ENCODE measurements around the gene DHRS13. TPM values are rescaled to one million over a fixed set of nuclear protein-coding genes. Genes with fewer than 3 reads are reported as not detected.

DHRS13 gene
- 10 to 100 TPM; 10.1 to 14.0 (median 10.4) TPM for polyA plus RNA-seq (ENCODE audit: insufficient read length in 3 of 3)

DNA sequence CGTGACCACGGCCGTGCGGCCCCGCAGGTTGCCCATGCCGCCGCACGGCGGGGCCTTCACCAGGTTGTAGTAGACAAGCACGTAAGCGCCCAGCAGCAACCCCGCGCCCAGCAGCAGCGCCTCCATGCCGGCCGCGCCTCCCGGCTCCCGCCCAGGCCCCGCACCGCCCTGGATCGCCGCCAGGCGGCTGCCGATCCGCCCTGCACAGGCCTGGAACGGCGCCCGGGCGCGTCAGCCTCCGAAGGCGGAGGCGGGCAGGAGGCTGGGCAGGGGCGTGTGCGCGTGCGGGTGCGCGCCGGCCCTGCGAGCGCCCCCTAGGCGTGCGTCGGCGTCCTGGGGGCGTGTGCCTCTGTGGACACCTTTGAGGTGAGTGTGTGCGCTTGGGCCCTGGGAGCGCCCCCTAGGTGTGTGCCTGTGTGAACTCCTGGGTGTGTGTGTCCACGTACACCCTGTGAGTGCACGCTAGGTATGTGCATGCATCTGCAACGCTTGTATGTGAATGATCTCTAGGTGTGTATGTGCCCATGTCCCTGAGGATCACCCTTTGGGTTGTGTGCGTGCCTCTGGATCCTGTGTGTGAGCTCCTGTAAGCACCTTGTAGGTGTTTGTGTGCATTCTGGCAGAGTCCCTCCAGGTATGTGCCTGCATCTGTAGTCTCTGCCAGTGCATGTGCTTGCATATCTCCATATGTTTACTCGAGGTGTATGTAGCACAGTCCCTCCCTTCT is at the start of gene DHRS13:
DHRS13 (minus strand) TSS at position 261 of the 727 bp plus-strand sequence; CDS start at position 126, 135 bp downstream.
- peak; percentile 73 to 88 (median 83) for DNase-seq (ENCODE audit: low read depth in 3 of 3, low spot score in 2 of 3)

DNA sequence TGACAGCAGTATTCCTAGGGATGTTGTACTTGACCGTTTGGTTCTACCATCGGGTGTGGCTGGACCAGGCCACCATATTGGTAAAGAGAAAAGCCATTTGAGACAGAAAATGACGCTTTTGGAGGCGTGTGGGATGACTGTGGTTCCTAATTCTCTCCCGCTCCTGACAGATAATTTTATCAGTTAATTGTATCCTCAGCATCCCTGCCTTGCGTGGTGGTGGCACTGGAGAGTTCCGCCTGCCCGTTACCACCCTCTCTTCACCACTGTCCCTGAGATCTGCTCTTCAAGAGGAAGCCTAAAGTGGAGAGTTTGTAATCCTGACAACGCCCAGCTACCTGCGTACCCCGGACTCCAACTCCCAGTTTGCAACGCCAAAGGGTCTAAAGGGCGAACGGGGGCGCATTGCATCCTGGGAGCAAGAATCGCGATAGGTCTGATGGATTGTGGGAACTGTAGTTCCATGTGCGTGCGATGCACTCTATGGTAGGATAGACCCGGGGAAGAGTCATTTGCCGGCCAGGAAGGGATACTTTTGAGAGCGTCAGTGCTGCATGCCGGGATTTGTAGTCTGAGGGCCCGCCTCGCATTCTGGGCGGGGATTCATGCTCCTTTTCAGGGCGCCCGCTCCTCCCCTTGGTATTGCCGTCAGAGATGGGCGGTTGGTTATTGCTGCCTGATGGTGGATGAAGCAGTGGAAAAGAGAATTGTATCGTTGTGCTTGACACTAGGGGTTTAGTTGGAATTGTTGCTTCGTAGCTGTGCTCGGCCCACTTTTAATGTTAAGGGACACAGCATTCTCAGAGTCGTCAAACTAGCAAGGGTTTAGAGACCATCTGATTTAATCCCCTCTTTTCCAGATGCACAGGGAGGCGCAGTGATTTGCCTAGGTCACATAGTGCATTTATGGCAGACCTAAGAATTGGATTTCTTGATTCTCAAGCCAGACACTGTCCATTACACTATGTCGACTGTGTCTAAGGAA is 49.4 kb upstream of the DHRS13 start:
- DNase-seq (ENCODE audit: low read depth in 3 of 3, low spot score in 2 of 3), result peak; percentile 97 to 98 (median 97)

DNA sequence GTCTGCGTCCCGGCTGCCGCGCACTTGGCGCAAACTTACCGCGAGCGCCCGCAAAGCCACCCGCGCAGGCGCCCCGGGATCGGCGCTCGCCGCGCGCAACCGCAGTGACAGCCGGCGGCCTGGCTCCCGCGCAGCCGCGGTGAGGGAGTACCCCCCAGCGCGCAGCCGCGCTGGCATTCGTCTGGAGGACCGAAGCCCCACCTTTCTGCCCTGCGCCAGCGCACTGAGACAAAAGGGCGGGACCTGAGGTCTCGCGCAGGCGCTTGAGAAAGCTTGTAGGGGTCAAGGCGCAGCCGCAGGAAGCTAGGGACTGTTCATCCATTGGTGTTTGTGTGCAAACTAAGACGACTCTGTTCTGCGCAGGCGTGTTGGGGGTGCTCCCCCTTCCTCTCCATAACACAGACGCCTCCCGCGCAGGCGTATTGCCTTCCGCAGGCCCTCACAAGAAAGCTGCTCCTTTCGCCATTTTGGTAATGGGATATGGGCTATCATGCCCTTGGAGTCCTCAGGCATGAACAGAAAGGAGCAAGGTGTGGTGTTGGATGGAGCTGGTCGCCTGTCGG is 48.6 kb upstream of the DHRS13 start, which contains the start of gene PHF12:
PHF12 (minus strand) TSS at position 91 of the 563 bp plus-strand sequence. CDS start 558 bp downstream, outside the sequence.
- DNase-seq (ENCODE audit: low read depth in 3 of 3, low spot score in 2 of 3), result peak; percentile 98 to 100 (median 99)

- no peak for DNase-seq (ENCODE audit: low read depth in 3 of 3, low spot score in 2 of 3)
Measured at GRCh38 chr17:28950752-28951427, 48.0 kb upstream of the DHRS13 start.

DNA sequence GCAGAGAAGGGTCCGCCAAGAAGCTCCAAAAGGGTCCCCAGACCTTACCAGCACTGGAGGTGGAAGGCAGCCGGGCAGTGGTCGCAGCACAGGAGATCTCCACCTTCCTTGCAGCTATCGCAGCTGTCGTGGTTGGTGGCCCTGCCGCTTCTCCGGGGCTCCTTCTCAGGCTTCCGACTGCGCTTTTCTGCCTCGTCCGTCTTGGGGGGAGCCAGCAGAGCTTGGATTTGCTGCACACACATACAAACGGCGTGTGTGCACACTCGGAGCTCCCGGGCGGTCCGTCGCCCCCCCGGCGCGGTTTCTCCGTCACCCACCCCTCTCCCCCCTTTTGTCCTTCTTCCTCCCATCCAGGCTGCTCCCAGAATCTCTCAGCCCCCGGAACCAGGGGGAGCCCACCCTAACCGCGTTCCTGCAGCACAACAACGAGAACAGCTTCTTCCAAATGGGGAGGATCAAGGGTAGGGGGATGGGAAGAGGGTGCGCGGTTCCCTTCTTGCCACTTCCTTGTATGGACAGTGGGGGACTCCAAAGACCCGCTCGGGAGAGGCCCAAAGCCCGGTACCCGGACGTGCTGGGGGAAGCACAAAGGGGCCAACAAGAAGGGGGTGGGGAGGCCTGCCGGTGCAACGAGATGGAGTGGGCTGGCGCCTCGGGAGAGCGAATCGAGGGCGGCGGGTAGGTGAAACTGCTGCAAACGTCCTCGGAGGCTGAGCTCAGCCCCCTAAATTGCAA is 47.3 kb upstream of the DHRS13 start:
- no peak for DNase-seq (ENCODE audit: low read depth in 3 of 3, low spot score in 2 of 3)

- DNase-seq (ENCODE audit: low read depth in 3 of 3, low spot score in 2 of 3), result no peak
Measured at GRCh38 chr17:28949185-28950016, 46.5 kb upstream of the DHRS13 start.

GRCh38 chr17:28948873-28949184 is 46.0 kb upstream of the DHRS13 start:
- no peak for DNase-seq (ENCODE audit: low read depth in 3 of 3, low spot score in 2 of 3)

- no peak for DNase-seq (ENCODE audit: low read depth in 3 of 3, low spot score in 2 of 3)
Measured at GRCh38 chr17:28948342-28948741, 45.5 kb upstream of the DHRS13 start.

DNA sequence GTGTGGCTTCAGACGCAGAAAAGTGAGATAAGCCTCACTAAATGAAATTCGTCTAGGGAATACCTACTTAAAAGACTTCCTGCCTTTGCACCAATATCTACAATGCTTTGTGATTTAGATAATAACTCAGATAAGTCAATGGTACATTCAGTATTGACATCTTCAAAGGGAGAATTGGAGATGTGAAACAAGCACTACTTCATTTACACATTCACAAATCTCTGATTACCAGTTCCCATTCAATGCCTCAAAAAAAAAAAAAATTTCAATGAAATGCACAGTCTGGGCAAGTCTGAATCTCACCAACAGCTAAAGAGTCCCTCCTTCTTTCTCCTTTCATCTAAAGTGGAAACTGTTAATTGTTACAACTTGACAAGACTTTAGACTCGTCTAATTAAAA is 44.8 kb upstream of the DHRS13 start:
- no peak for DNase-seq (ENCODE audit: low read depth in 3 of 3, low spot score in 2 of 3)

DNA sequence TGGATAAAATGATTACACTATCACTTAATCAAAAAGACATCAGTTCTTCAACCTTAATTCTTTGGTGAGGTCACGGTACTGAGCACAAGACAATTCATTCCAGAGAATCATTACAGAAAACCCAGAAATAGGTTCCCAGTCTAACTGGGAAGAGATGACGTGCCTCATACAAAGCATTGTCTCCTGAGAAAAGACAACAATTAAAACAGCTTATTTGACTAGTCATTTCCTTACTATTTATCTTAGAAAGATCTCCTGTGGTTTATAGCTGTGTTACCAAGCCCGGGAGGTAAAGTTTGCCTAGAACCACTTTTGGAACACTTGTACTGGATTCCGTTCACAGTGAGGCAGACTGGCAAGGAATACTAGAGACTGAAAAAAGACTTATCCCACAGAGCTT is 43.4 kb upstream of the DHRS13 start:
- DNase-seq (ENCODE audit: low read depth in 3 of 3, low spot score in 2 of 3), result no peak

- no peak for DNase-seq (ENCODE audit: low read depth in 3 of 3, low spot score in 2 of 3)
Measured at GRCh38 chr17:28944862-28945741, 42.2 kb upstream of the DHRS13 start.

DNA sequence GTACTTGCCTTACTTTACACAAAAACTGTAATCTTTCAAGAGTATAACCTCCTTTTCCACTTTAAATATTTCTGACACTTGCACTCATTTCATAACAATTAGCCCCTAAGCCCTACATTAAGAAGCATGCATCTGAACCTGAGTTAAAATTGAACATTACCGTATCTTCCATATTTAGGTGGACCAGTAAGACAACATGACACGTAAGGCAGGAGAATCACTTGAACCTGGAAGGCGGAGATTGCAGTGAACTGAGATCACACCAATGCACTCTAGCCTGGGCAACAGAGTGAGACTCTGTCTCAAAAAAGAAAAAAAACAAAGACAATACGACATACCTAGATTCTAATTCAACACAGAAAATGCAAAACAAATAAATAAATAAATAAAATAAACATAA is 41.5 kb upstream of the DHRS13 start:
- DNase-seq (ENCODE audit: low read depth in 3 of 3, low spot score in 2 of 3), result no peak

DNA sequence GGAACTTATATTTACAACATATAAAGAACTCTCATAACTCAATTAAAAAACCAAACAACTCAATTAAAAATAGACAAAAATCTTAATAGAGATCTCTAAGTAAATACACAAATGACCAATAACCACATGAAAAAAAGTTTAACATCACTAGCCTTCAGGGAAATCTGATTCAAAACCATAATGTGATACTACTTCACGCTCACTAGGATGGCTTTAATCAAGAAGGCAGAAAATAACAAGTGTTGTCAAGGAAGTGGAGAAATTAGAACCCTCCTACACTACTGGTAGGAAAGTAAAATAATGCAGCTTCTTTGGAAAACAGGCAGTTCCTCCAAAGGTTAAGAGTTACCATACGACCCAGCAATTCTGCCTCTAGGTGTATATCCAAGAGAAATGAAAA is 40.0 kb upstream of the DHRS13 start:
- DNase-seq (ENCODE audit: low read depth in 3 of 3, low spot score in 2 of 3), result no peak

- DNase-seq (ENCODE audit: low read depth in 3 of 3, low spot score in 2 of 3), result no peak
Measured at GRCh38 chr17:28941251-28941650, 38.4 kb upstream of the DHRS13 start.

GRCh38 chr17:28940675-28941074 is 37.8 kb upstream of the DHRS13 start:
- no peak for DNase-seq (ENCODE audit: low read depth in 3 of 3, low spot score in 2 of 3)

GRCh38 chr17:28940142-28940541 is 37.3 kb upstream of the DHRS13 start:
- DNase-seq (ENCODE audit: low read depth in 3 of 3, low spot score in 2 of 3), result no peak

- DNase-seq (ENCODE audit: low read depth in 3 of 3, low spot score in 2 of 3), result no peak
Measured at GRCh38 chr17:28938552-28938951, 35.7 kb upstream of the DHRS13 start.

- no peak for DNase-seq (ENCODE audit: low read depth in 3 of 3, low spot score in 2 of 3)
Measured at GRCh38 chr17:28937044-28937729, 34.3 kb upstream of the DHRS13 start.
